HG03469 (cell line): Measurements from ENCODE around the gene SLC12A3.
"Not testable (repeated sequence)": the region's sequence is repeated elsewhere in the genome, so short reads cannot be mapped to it uniquely, and the experiment has no call there.

Source experiments
- ATAC-seq: cut with Tn5 transposase; IDR thresholded peaks from one replicate; pipeline ENCODE4 v1.9.1; 2021; ENCODE audit warnings: mild to moderate bottlenecking, moderate library complexity, moderate number of reproducible peaks; ENCODE audit not compliant: unreplicated experiment

The SLC12A3 gene

GRCh38 chr16:56918467-56919012 lies 53.5 kb downstream of the SLC12A3 start:
- ATAC-seq, result no peak

DNA sequence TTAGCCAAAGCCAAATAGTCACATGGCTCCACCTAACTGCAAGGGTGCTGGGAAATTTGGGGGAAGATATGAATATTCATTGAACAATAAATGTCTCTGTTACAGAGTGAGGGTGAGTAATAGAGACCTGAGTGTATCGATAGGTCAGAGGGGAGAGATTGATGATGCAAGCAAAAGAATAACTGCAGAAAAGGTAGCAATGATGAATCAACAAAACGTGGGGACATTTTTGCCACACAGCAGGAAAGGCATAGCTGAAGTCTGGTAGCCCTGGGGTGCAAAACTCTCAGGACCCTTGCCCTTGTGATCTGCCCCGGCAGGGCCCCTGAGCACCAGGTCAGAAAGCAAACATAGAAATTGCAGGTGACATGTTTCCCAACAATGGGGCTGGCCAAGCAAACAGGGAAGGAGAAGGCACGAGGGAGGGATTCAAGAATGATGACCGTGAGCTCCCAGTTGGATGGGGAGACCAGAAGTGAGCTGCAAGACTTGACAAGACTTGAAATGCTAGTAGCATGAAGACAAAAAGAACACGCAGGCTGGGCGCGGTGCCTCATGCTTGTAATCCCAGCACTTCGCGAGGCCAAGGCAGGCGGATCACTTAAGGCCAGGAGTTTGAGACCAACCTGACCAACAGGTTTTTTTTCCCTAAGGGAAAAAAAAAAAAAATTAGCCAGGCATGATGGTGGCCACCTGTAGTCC lies 54.2 kb downstream of the SLC12A3 start:
- ATAC-seq, result no peak

DNA sequence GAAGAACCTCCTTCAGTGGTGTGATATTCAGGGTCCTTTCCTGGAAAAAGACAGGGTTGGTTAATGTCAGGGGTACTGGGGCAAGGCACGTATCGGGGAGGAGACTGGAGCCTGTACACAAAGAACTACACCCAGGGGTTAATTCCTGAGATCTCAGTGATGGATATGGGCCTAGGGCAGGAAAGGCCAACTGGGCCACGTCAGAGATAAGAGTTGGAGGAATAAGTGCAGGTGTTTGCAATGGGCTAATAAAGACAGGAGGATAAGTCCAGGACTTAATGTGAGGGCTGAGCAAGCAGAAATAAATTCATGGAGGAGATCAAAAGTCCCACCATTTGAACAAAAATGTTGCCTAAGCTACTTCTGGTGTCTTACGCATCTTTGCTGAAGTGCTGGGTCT lies 56.6 kb downstream of the SLC12A3 start:
- ATAC-seq, result no peak

- no peak for ATAC-seq
Measured at GRCh38 chr16:56923481-56924091, 58.6 kb downstream of the SLC12A3 start.

- ATAC-seq, result no peak
Measured at GRCh38 chr16:56927471-56927870, 62.5 kb downstream of the SLC12A3 start.

GRCh38 chr16:56929639-56930038 lies 64.6 kb downstream of the SLC12A3 start:
- no peak for ATAC-seq

DNA sequence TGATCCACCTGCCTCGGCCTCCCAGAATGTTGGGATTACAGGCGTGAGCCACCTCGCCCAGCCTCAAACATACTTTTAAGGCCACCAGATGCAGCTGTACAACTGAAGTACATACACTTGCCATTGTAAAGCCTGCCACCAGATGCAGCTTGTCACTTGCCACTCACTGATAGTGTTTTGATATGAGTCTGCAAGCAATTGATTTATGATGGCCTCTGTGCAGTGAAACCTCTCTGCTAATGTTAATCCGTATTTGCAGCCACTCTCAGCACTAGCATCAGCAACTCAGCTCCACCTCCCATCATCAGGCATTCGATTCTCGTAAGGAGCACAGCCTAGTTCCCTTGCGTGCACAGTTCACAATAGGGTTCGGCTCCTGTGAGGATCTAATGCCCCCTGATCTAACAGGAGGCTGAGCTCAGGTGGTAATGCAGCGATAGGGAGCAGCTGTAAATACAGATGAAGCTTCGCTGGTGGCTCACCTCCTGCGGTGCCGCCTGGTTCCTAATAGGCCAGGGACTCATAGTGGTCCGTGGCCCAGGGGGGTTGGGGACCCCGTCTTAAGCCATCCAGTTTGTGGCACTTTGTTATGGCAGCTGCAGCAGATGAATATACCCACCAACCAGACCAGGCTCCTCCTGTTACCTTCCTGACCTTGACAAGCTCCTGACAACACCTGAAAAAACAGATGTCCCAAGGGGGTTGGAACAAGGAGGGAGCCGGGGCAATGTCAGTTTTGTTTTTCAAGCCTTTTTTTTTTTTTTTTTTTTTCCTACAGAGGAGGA lies 65.7 kb downstream of the SLC12A3 start:
- no peak for ATAC-seq

DNA sequence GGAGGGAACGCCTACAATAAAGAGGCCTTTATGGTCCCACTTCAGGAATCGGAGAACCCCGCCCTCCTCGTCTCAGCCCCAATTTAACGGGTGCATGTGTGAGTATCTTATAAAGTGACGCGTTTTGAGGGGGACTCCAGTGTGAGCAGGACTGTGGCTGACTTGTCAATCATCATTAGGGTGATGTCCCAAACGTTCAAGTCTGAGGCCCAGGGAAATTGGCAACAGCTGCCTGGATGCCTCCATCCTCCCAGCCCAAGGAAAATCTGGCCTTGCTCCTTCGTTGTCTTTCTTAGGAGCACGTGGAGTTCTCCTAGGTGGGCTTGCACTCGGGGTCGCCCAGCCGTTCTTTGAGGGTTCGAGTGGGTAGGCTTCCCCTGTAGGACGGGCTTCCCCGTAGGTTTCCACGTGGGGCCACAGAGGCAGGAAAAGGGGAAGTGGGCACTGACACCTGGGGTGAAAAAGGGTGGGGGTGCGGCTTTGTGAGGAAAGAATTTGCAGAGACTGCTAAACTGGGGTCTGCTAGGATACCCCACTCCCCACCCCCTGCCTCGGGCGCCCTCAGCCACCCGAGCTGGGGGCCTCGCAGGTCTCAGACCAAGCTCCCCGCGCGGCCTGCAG lies 66.4 kb downstream of the SLC12A3 start:
- peak; percentile 21 for ATAC-seq

- peak; percentile 80 for ATAC-seq
Measured at GRCh38 chr16:56931892-56932720, 67.1 kb downstream of the SLC12A3 start, which contains the start of gene HERPUD1. Gene HERPUD1, plus strand, starts transcription at chr16:56932142. Its CDS starts 103 bp downstream, at chr16:56932245.

- ATAC-seq, result no peak
Measured at GRCh38 chr16:56932721-56933619, 68.0 kb downstream of the SLC12A3 start.

DNA sequence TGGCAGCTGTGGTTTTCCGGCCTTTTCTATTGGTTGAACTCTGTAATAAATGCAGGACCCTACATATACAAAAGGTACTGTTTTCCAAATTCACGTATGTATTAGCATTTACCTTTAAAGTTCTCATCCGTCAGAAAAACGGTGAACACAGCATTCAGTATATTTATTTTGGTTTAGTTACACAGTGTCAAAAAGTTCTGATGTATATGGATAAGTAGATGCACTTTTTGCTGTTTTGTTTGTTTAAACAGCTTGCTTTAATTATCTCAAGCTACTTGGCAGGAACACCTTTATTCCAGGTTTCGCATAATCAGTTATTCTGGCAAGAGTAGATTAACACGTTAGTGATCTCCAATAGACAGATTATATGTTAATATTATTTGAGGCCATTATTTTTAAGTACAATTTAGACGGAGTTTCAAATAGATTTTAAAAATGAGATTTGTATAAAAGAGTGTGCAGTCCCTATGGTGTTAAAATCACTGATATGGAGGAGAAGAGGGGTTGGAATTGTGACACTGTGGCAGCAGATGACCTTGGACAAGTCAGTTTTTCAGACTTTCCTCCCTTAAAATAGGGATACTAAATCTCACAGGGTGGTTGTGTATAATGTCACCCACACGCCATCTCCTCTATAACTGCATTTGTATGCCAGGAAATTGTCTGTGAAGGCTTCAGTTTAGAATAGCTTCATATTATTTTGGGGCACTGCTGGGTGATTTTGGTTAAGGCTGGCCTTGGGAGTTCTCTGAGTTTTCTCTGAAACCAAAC lies 69.0 kb downstream of the SLC12A3 start:
- ATAC-seq, result no peak

DNA sequence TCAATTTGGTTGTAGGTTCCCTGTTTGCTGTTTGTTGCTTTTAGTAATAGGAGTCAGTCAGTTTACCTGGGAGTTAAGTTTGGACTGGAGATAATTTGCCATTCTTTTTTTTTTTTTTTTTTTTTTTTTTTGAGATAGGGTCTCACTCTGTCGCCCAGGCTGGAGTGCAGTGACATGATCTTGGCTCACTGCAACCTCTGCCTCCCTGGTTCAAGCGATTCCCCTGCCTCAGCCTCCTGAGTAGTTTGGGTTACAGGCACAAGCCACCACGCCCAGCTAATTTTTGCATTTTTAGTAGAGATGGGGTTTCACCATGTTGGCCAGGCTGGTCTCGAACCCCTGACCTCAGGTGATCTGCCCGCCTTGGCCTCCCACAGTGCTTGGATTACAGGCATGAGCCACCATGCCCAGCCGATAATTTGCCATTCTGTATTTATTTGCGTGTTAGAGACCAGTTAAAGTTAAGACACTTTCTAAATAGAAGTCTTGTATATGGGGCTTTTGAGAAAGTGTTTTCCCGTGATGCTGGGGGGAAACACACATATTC lies 69.7 kb downstream of the SLC12A3 start:
- ATAC-seq, result not testable (repeated sequence)

DNA sequence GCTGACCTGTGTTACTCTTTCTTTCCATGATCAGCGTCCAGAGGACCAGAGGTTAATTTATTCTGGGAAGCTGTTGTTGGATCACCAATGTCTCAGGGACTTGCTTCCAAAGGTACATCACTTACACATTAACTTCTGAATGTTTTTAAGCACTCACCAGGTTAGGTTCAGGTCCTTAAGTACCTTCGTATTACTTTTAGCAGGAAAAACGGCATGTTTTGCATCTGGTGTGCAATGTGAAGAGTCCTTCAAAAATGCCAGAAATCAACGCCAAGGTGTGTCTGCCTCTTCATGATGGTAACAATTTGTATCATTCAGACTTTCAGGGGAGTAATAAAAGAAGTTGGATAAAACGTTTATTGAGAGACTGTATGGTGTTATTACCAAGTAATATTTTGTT lies 70.2 kb downstream of the SLC12A3 start:
- no peak for ATAC-seq

DNA sequence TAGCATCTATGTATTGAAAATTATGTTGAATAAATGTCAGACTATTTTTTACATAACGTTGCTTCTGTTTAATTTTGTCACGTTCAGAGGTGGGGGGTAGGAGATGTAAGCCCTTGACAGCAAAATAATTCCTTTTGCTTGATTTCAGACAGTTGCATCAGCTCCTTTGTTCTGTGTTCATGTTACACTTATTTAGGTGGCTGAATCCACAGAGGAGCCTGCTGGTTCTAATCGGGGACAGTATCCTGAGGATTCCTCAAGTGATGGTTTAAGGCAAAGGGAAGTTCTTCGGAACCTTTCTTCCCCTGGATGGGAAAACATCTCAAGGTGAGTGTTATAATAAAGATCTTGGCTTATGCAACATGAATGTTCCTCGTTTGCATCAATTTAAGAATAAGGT lies 71.5 kb downstream of the SLC12A3 start:
- no peak for ATAC-seq

GRCh38 chr16:56936950-56937349 lies 71.9 kb downstream of the SLC12A3 start:
- no peak for ATAC-seq

GRCh38 chr16:56938664-56939513 lies 73.9 kb downstream of the SLC12A3 start:
- no peak for ATAC-seq

GRCh38 chr16:56939801-56940200 lies 74.8 kb downstream of the SLC12A3 start:
- no peak for ATAC-seq
